AG09319 (cell line): ENCODE results near the gene NUDT1.

ENCODE experiments used
- DNase-seq: peaks from one replicate; pipeline ENCODE4 v3.0.0-alpha.2; 2010; ENCODE audit warnings: low read depth; ENCODE audit errors: extremely low read depth
- TF ChIP-seq, protein P1 (sequence below): IDR thresholded peaks from 2 replicates; pipeline ENCODE4 v1.5.1; 2011; ENCODE audit warnings: low read depth, mild to moderate bottlenecking, inconsistent platforms, low read length, moderate library complexity

The NUDT1 gene

GRCh38 chr7:2251381-2251780 lies 9.4 kb downstream of the NUDT1 start:
- TF ChIP-seq, protein P1, sequence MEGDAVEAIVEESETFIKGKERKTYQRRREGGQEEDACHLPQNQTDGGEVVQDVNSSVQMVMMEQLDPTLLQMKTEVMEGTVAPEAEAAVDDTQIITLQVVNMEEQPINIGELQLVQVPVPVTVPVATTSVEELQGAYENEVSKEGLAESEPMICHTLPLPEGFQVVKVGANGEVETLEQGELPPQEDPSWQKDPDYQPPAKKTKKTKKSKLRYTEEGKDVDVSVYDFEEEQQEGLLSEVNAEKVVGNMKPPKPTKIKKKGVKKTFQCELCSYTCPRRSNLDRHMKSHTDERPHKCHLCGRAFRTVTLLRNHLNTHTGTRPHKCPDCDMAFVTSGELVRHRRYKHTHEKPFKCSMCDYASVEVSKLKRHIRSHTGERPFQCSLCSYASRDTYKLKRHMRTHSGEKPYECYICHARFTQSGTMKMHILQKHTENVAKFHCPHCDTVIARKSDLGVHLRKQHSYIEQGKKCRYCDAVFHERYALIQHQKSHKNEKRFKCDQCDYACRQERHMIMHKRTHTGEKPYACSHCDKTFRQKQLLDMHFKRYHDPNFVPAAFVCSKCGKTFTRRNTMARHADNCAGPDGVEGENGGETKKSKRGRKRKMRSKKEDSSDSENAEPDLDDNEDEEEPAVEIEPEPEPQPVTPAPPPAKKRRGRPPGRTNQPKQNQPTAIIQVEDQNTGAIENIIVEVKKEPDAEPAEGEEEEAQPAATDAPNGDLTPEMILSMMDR, result no peak
- no peak for DNase-seq

DNA sequence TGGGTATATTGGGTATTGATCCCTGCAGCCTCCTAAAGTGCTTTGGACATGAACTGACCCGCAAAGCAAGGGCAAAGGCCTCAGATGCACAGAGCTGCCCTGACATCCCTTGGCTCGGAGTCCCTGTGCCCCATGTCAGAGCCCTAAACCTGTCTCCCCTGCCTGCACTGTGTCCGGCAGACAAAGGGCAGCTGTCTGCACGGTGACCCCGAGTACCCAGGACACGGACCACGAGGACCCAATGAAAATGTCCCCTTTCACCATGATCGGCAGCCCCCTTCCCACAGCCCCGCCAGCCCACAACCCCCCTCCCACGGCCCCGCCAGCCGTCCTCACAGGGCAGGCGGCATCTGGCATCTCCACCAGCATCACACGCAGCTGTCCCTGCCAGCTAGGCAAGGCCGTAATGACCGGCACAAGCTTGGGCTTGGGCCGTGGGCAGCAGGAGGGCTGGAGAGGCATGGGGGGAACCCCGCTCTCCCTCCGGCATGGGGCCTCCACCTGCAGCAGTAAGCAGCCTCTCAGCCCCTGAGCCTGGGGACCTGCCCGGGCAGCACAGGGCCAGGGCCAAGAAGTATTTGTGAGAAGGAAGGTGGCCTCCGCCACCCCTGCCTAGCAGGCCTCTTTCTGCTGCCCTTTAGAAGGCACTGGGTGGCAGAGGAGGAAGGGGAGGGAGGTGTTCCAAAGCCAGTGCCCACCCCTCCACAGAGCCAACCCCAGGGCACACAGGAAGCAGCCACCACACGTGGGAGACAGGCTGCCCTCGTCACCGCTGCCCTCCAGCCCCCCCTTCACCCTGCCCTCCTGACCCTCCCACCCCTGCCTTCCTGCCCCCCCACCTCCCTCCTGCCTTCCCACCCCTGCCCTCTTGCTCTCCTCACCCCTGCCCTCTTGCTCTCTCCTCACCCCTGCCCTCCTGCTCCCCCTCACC lies 10.1 kb downstream of the NUDT1 start:
- no peak for DNase-seq
- TF ChIP-seq, protein P1, result no peak

DNA sequence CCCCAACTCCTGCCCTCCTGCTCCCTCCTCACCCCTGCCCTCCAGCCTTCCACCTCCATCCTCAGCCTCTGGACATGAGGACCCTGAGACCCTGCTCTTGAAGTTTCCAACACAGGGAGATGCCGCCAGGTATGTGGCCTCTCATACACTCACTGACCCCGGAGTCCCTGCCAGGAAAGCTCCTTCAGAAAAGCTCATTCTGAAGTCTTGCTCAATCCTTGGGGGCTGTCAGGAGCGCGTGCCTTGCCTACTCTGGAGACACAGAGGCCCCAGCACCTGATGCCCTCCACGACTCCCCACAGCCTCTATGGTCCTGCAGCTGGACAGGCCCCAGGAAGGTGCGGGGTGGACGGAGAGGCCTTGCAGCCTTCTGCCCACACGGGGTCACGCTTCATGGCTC lies 11.0 kb downstream of the NUDT1 start:
- DNase-seq, result no peak
- TF ChIP-seq, protein P1, result no peak

- TF ChIP-seq, protein P1, result no peak
Measured at GRCh38 chr7:2253525-2254244, 11.7 kb downstream of the NUDT1 start.

DNA sequence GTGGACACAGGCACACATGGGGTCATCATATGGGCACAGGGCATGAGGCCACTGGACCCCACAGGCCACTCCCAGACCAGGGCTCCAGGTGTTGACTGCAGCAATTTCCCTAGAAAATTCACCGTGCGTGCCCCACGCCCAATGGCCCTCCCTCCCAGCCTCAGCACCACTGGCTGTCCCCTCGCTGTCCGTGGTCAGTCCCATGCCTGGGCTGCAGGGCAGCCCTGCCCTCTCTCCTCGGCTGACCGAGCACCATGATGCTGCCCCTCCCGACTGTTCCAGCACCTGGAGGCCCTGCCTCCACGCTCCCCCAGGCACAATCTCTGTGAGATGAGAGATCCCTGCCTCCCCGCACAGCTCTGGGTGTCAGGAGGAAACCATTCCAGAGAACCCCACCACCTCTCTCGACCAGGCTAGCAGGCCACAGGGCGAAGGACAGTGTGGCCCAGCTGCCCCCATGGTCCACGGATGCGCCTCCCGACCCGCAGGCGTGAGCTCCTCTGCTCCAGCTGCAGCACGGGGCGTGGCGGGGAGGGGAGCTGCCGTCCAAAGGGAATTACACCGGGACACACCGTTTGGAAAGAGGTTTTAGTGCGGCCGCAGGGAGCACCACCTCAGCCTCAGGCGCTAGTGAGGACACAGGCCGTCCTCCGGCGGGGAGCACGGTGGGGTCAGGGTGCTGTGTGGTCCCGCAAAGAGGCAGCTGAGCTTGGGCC lies 12.6 kb downstream of the NUDT1 start:
- no peak for DNase-seq

More at GRCh38 chr7:2253525-2254244, 11.7 kb downstream of the NUDT1 start:
- no peak for DNase-seq

GRCh38 chr7:2255145-2256139 lies 13.4 kb downstream of the NUDT1 start:
- TF ChIP-seq, protein P1, result no peak
- no peak for DNase-seq

More for the DNA sequence above, 12.6 kb downstream of the NUDT1 start:
- TF ChIP-seq, protein P1, result no peak
